Coronary artery (tissue), 2 donors: ENCODE measurements around the gene RRP12.

Experiments
- DNase-seq: peaks from one replicate; pipeline ENCODE4 v3.0.0-alpha.2; 2017; ENCODE audit warnings: low spot score
- H3K27ac ChIP-seq, 2 donors: fragments of 200-600 bp; sonication (generic); one replicate each; pipeline ENCODE4 v1.5.1; 2016 to 2019
- H3K4me3 ChIP-seq: fragments of 200-600 bp; sonication (generic); 2 replicates; pipeline ENCODE4 v1.5.1; 2016; ENCODE audit warnings: mild to moderate bottlenecking, moderate library complexity
- TF ChIP-seq, protein P1 (sequence below): fragments of 200-600 bp; sonication (generic); IDR thresholded peaks from one replicate; pipeline ENCODE4 v1.5.1; 2019; ENCODE audit warnings: antibody characterized with exemption

The RRP12 gene

DNA sequence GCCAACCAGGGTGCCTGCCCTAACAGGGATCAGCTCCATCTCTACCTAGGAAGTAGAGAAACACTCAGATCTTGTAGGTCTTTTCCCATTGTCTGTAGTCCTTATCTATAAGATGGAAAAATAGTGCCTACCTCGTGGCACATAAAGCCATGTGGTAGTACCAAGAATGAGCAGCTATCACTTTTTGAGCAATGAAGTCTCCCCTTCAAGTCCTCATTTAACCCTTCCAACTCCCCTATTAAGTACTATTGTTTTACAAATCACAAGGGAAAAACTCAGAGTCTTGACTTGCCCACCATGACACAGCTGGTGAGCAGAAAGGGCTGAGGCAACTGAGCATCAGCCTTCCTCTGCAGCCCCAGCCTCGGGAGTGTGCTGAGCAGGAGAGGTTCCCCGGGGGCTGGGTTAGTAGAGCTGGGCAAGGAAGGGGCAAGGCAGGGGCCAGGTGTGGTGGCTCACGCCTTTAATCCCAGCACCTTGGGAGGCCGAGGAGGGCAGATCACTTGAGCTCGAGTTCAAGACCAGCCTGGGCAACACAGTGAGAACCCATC lies 69.9 kb downstream of the RRP12 start:
- no peak overlapping the region for H3K27ac ChIP-seq
- DNase-seq, result no peak
- TF ChIP-seq, protein P1, sequence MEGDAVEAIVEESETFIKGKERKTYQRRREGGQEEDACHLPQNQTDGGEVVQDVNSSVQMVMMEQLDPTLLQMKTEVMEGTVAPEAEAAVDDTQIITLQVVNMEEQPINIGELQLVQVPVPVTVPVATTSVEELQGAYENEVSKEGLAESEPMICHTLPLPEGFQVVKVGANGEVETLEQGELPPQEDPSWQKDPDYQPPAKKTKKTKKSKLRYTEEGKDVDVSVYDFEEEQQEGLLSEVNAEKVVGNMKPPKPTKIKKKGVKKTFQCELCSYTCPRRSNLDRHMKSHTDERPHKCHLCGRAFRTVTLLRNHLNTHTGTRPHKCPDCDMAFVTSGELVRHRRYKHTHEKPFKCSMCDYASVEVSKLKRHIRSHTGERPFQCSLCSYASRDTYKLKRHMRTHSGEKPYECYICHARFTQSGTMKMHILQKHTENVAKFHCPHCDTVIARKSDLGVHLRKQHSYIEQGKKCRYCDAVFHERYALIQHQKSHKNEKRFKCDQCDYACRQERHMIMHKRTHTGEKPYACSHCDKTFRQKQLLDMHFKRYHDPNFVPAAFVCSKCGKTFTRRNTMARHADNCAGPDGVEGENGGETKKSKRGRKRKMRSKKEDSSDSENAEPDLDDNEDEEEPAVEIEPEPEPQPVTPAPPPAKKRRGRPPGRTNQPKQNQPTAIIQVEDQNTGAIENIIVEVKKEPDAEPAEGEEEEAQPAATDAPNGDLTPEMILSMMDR, result no peak
- no peak overlapping the region for H3K4me3 ChIP-seq

DNA sequence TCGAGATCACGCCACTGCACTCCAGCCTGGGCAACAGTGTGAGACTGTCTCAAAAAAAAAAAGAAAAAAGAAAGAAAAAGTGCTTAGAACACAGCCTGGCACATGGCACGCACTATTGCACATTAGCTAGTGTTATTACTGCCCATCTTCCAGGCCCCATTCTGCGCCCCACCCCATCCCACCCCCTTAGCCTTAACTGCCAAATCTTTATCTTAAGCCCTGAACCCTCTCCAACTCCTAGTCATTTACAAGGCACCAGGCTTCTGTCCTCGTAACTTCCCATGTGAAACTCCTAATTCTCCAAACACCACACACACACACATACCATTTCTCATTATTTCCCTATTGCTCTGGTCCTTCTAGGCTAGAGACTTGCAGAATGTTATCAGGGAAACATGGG lies 71.4 kb downstream of the RRP12 start:
- TF ChIP-seq, protein P1, result no peak
- Histone ChIP-seq H3K4me3 (no peak overlapping the region), H3K27ac (no peak overlapping the region)
- no peak for DNase-seq

DNA sequence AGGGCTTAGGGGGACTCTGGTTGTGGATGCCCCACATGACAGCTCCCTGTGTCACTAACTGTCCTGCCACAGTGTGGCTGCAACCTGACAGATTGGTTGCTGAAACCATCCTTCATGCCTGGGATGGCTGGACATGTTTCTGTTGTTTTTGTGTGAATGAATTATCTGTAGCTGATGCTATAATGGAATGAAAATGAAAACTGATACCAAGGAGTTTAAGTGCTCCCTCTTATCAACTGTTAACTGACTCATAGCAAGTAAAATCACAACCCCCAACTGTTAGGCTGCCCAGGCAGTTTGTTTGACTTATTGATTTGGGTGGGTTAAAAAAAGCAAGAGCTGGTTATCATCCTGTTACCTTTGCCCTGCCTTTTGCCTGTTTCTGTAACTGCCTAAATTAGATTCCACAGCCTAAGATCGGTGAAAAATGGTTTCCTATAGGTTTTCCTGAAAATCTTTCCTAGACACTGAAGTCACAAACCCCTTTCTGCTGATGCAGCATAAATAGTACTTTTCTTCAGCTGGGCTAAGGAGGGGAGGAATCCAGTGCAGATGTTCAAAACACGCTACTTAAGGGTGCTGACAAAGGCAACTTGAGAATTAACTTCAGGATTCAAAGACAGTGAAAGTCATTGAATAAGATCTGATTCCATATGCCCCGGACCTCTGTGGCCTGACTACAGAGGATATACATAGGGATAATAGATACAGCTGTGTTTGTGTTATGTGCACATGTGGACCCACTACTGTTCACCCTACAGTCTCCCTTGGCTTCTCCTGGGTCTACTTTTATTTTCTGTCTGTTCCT lies 72.3 kb downstream of the RRP12 start:
- TF ChIP-seq, protein P1, result no peak
- no peak for DNase-seq

DNA sequence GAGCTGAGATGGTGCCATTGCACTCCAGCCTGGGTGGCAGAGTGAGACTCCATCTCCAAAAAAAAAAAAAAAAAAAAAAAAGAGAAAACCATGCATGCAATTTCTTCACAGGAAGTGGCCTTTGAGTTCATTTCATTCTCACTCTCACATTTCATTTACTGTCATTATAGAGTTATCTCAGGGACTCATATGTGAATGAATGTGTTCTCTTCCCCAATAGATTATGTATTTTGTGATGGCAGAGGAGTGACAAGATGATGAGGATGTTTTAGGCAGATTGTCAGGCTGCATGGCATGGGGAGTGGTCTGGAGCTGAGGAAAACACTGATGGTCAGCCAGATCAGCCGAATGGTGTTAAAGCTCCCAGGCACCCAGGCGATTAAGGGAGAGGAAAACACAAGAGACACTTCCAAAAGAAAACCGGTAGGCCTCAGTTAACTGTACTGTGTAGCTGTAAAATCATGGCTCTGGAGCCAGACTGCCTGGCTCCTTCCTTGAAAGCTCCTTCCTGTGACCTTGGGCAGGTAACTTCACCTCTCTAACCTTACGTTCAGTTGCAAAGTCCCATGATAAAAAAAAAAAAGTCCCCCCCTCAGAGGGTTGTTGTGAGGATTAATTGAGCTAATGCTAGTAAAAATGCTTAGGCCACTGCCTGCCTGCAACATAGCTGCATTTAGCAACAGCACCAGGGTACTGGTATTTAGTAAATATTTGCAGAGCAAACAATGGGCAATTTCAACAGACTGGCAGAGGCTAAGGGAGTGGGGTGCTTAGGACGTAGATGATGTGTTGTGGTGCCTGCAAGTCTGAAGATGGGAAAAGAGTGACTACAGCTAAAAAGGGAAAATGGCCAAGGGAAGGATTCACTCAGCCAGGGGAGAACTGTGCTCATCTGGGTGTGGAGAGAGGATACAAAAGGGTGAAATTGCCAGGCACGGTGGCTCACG lies 73.5 kb downstream of the RRP12 start:
- H3K4me3 ChIP-seq, result no peak overlapping the region
- H3K27ac ChIP-seq, result no peak overlapping the region
- DNase-seq, result no peak
- TF ChIP-seq, protein P1, result no peak

More for the DNA sequence above, 72.3 kb downstream of the RRP12 start:
- Histone ChIP-seq H3K27ac (no peak overlapping the region), H3K4me3 (no peak overlapping the region)

DNA sequence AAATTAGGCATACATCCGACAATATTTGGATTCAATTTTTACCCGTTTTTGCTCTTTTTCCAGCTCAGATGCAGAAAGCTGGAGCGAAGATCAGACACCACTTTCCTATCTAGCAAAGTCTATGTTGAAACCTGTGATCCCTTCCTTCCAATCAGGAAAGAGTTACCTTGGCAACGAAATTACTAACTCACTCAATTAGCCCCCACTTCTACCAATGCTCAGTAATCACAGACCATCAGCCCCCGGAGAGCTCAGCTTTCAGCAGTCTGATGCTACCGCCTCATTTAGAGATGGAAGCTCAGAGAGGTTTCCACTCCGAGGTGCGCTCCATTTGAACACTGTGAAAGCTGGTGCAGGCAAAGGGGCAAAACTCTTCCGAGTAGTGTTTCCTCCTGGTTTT lies 75.4 kb downstream of the RRP12 start:
- TF ChIP-seq, protein P1, result no peak
- DNase-seq, result no peak
- H3K4me3 ChIP-seq, result no peak overlapping the region
- H3K27ac ChIP-seq, result no peak overlapping the region

DNA sequence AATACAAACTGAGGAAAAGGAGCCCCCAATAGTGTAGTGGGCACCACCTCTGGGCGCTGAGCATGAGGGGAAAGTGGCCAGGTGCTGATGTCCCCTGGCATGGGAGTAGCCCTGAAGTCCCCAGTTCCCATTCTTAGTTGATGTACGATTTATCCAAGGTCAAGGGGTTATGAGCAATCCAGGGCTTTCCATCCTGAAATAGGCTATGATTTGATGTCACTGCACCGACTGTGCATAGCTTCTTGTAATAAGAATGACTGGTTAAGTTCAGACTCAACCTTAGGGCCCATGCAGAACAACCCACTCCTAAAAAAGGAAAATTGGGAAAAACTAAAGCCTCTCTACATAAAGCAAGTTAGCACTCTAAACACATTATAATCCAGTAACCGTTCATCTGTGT lies 77.6 kb downstream of the RRP12 start:
- TF ChIP-seq, protein P1, result no peak
- Histone ChIP-seq H3K4me3 (no peak overlapping the region), H3K27ac (no peak overlapping the region)
- no peak for DNase-seq
